ENCODE results near the gene EFNA2. TPM values are rescaled to one million over a fixed set of nuclear protein-coding genes. Genes with fewer than 3 reads are reported as not detected.
A peak's percentile ranks its signal among the peaks of the same experiment; 100 is the strongest.

Gene EFNA2
- total RNA-seq, 6 experiments from 2014 or later = 4.2 to 10.3 (median 5.6) TPM

GRCh38 chr19:1238369-1239303 lies 47.0 kb upstream of the EFNA2 start:
- H3K4me3 ChIP-seq = no peak overlapping the region
- ATAC-seq (no peak), DNase-seq (no peak)
- peaks cover 0 to 37% (median 12%) of the 10 kb centered on the region in 4 donors for H3K4me1 ChIP-seq
- TF ChIP-seq CTCF (IDR thresholded peaks at IDR 0.05) (no peak), POLR2A (IDR thresholded peaks at IDR 0.05) (no peak)
- intact Hi-C loops (cut with DNase I) = no loop called here
- no peaks in the 10 kb centered on the region for H3K27me3 ChIP-seq
- no peak overlapping the region for H3K27ac ChIP-seq
- WGBS (ENCODE audit: insufficient coverage, low coverage, low lambda C conversion rate, missing lambda C conversion rate) = 63% methylated on average over 17 of the region's 34 CpGs
- H3K36me3 ChIP-seq = no peaks in the 10 kb centered on the region
- no peaks in the 10 kb centered on the region for H3K9me3 ChIP-seq

- TF ChIP-seq CTCF (IDR thresholded peaks at IDR 0.05) (no peak), POLR2A (IDR thresholded peaks at IDR 0.05) (no peak)
- intact Hi-C loops (cut with DNase I) = no loop called here
- Histone ChIP-seq H3K36me3 (no peaks in the 10 kb centered on the region), H3K9me3 (no peaks in the 10 kb centered on the region), H3K4me3 (no peak overlapping the region), H3K27me3 (no peaks in the 10 kb centered on the region), H3K4me1 (peaks cover 0 to 45% (median 16%) of the 10 kb centered on the region in 4 donors), H3K27ac (peak overlapping the region in 2 of 3 donors; percentile 5 to 69)
- WGBS (ENCODE audit: insufficient coverage, low coverage, low lambda C conversion rate, missing lambda C conversion rate) = 90% methylated on average over 6 of the region's 11 CpGs
- DNase-seq (no peak), ATAC-seq (no peak)
These were observed 46.3 kb upstream of the EFNA2 start for GRCh38 chr19:1239420-1239795.

- peak; percentile 85 to 97 (median 92) for TF ChIP-seq CTCF (IDR thresholded peaks at IDR 0.05)
- no peak for TF ChIP-seq POLR2A (IDR thresholded peaks at IDR 0.05)
- intact Hi-C loops (cut with DNase I) = no loop called here
- no peaks in the 10 kb centered on the region for H3K27me3 ChIP-seq
- DNase-seq (peak; percentile 85 to 88 (median 86)), ATAC-seq (peak; percentile 0 to 24 (median 6))
- H3K4me3 ChIP-seq = peak overlapping the region; percentile 8 to 44 (median 12)
- 2% methylated on average over 20 of the region's 84 CpGs for WGBS (ENCODE audit: insufficient coverage, low coverage, low lambda C conversion rate, missing lambda C conversion rate)
- no peaks in the 10 kb centered on the region for H3K9me3 ChIP-seq
- H3K27ac ChIP-seq = peak overlapping the region; percentile 5 to 69 (median 44)
- no peaks in the 10 kb centered on the region for H3K36me3 ChIP-seq
- H3K4me1 ChIP-seq = peaks cover 0 to 52% (median 17%) of the 10 kb centered on the region in 4 donors
These were observed 45.6 kb upstream of the EFNA2 start for GRCh38 chr19:1239796-1240737.

GRCh38 chr19:1240925-1241324 lies 44.7 kb upstream of the EFNA2 start:
- intact Hi-C loops (cut with DNase I) = no loop called here
- TF ChIP-seq CTCF (IDR thresholded peaks at IDR 0.05) (no peak), POLR2A (IDR thresholded peaks at IDR 0.05) (no peak)
- ATAC-seq (no peak), DNase-seq (no peak)
- H3K27me3 ChIP-seq = no peaks in the 10 kb centered on the region
- peak overlapping the region in 1 of 3 donors; percentile 92 for H3K27ac ChIP-seq
- H3K4me3 ChIP-seq = peak overlapping the region in 1 of 3 donors; percentile 12
- H3K36me3 ChIP-seq = no peaks in the 10 kb centered on the region
- WGBS (ENCODE audit: insufficient coverage, low coverage, low lambda C conversion rate, missing lambda C conversion rate) = 30% methylated on average over 9 of the region's 15 CpGs
- no peaks in the 10 kb centered on the region for H3K9me3 ChIP-seq
- H3K4me1 ChIP-seq = peaks cover 0 to 59% (median 21%) of the 10 kb centered on the region in 4 donors
